HG02981 (cell line): ENCODE results near the gene NAT9.

ENCODE experiments used
- ATAC-seq: cut with Tn5 transposase; IDR thresholded peaks from one replicate; pipeline ENCODE4 v1.9.1; 2021; ENCODE audit warnings: mild to moderate bottlenecking, moderate library complexity; ENCODE audit not compliant: unreplicated experiment

NAT9 gene

DNA sequence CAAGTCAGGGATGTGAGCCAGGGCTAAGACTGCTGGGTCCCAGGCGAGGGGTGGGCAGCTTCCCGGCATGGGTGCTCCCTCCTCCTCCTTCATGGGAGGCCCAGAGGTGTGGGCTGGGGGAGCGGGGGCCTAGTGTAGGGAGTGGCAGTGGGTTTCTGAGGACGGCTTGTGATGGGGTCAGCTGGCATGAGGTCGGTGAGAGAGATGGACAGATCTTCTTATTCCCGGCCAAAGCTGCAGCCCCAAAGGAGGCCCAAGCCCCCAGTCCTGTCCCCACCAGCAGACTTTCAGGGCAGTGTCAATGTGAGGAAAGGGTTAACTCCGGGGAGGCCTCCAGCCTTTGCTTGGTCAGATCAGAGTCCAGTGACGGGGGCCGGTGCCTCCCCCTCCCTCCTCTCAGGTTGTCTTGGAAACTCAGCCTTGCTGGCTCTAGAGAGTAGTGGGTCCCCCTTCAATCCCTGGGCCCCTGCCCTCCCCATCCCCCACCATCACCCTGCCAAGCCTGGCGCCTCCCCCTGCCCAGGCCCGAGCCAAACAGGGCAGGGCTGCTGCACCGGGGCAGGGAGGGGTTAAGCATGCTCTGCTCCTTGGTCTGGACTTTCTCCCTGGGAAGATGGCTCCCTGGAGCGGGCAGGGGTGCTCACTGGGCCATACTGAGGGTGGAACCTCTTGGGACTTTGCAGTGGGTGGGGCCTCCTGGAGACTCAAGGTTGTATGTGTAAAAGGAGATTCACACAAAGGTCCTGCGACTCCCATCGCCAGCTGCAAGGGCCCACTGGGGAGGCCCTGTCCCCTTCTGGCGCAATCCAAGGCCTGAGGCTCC is 12.4 kb downstream of the NAT9 start:
- no peak for ATAC-seq

DNA sequence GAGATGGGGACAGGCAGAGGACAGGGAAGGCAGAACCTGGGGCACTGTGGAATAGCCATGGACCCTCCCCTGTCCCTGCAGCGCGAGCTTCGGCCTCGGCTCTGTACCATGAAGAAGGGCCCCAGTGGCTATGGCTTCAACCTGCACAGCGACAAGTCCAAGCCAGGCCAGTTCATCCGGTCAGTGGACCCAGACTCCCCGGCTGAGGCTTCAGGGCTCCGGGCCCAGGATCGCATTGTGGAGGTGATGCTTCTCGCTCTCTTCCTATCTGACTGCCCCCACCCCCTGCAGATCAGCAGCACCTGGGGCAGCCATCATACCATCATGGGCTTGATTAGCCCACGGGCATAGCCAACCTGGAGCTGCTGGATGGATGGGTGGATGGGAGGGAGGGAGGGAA is 14.2 kb downstream of the NAT9 start:
- no peak for ATAC-seq

DNA sequence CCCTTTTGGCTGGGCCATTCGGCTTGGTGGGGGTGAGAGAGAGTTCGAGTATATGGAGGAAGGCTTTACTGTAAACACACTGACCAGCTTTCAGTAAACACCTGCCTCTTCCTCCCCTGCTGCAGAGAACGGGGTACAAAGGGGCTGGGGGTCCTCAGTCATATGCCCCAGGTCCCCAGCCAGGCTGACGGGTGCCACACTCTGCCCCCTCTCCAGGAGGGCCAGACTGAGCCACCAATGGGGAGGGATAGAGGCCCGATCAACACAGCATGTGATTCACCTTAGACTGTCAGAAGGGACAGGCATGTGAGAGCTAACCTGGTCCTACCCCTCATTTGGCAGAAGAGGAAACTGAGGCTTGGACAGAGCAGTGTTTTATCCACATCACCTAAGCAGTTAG is 14.7 kb downstream of the NAT9 start:
- no peak for ATAC-seq

- no peak for ATAC-seq
Measured at GRCh38 chr17:74760404-74761105, 15.6 kb downstream of the NAT9 start.

- ATAC-seq, result no peak
Measured at GRCh38 chr17:74759941-74760340, 16.2 kb downstream of the NAT9 start.

GRCh38 chr17:74759243-74759801 is 16.8 kb downstream of the NAT9 start:
- ATAC-seq, result no peak

DNA sequence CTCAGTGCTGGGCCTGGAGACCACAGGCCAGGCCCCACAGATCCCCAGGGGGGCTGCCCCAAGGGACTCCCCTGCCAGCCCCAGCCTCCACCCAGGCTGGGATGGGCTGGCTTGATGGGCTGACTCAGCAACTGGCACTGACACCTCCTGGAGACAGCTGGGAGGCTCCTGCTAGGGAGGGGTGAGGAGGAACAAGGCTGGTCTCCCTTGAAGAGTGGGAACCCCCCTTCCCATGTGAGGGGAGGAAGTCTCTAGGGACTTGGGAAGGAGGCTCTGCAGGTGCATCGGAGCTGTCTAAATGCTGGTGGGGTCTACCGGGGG is 17.3 kb downstream of the NAT9 start:
- ATAC-seq, result no peak

DNA sequence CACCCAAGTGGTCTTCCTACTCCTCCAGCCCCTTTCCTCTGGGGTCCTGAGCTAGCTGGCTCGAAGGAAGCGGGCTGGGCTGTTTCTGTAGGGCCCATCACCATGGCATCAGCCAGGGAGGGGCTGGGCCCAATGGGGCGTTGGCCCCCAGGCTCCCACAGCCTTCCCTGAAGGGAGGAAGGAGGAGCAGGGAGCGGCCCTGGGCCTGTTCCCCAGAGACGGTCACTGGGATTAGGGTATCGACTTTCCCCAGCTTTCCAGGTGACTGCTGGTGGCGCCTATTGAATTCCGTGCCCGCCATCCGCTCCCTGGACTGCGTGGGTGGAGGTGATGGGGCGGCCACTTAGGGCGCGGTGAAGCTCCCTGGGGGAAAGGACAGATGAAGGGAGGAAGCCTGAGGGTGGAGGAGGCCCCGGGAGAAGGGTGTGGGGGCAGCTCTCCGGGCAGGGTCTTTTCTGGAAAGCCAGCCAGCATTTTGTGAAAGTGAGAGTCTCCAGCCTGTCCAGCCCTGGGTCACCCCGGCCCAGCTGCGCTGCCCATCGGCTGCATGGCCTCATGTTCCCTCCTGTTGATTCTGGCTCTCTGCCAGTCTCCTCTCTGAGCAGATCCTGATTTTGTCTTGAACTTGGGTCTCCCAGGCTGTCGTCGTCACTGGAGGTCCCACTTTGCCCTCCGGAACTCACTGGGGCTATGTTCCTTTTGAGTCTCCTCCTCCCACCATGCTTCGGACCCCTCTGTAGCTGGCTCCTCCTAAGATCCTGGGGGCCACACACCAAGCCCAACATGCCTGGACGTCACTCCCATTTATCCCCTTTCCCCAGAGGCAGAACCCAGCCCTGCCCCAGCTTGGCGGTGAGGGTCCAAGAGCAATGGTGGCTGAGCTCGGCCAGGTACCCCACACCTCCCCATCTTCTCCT is 18.0 kb downstream of the NAT9 start:
- no peak for ATAC-seq

- no peak for ATAC-seq
Measured at GRCh38 chr17:74757502-74757901, 18.6 kb downstream of the NAT9 start.

GRCh38 chr17:74756891-74757290 is 19.3 kb downstream of the NAT9 start:
- ATAC-seq, result no peak

DNA sequence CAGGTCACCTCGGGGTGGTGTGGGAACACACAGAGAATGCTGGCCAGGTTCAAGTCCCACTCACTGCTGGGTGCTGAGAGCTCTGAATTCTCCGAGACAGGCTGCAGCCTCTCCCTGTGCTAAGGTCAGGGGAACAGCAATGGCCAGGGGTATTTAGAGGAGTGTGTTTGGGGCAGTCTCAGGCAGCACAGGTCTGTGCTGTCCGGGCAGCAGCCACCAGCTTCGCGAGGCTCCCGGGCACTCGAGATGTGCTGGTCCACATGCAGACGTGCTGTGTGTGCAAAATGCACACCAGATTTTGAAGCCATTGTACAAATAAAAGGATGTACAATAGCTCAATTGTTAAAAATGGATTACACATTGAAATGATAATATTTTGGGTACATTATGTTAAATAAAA is 20.6 kb downstream of the NAT9 start:
- ATAC-seq, result no peak

GRCh38 chr17:74754832-74755231 is 21.3 kb downstream of the NAT9 start:
- ATAC-seq, result no peak

DNA sequence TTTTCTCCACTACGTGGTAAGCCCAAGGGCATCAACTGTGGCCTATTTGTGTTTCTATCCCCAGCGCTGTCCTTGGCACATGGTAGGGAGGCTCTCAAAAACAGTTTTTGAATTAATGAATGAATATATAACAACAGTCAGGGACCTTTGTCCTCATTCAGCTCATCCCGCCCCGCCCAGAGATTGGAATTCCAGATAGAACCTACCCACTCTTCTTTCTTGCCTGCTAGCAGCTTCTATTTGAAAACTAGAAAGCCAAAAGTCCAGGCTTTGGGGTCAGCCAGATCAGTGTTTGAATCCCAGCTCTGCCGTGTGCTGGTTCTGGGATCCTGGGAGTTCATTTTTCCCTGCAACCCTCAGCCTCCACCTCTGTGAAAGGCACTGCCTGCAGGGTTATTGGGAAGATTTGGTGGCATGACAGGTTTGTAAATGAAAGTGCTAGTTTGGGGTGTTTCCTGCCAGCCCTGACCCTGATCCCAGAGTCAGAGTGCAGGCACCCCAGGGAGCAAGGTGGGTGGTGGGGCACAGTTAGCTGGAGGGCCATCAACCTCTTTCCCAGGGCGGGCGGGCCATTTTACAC is 23.2 kb downstream of the NAT9 start:
- ATAC-seq, result no peak

- no peak for ATAC-seq
Measured at GRCh38 chr17:74752415-74752814, 23.7 kb downstream of the NAT9 start.

- no peak for ATAC-seq
Measured at GRCh38 chr17:74750327-74751069, 25.6 kb downstream of the NAT9 start.

GRCh38 chr17:74750039-74750326 is 26.2 kb downstream of the NAT9 start:
- ATAC-seq, result no peak

DNA sequence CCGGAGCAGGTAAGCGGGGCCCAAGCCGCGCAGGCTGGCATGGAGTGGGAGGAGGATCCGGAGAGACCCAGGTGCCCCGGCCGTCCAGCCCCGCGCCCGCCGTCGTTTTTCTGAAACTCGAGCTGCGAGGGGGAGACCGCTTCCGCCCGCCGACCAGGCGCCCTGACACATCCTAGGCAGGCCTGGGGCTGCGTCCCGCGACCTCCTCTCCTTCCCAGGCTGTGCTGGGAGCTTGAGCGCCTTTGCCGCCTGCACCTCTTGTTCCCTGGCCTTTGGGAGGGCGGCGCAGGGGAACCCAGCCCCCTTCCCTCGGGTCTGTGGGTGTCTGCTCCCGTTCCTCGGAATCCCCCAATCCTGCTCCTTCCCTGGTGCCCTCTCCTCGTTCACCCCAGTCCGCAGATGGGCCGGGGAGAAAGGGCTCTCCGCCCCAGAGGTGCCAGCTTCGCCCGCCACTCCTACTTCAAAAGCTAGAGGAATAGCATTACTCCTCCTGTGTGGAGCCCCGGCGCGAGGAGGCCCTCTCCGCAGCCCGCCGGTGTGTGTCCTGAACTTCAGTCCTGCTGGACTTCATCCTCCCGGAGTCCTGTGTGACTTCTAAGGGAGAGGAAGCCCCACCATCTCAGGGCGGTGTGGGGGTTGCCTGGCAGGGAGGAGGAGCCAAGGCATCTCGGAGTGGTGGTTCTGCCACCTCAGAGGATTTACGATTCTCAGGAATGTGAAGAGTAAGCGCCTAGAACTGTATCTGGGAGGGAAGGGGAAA is 26.7 kb downstream of the NAT9 start:
- peak; percentile 6 for ATAC-seq

GRCh38 chr17:74748529-74749278 is 27.4 kb downstream of the NAT9 start, which contains the start of gene NHERF1:
TSS of gene NHERF1 (plus strand) at chr17:74748628. CDS start at chr17:74748847, 219 bp downstream.
- ATAC-seq, result peak; percentile 88

GRCh38 chr17:74748279-74748528 is 27.9 kb downstream of the NAT9 start:
- ATAC-seq, result no peak
